Muscle layer of duodenum (tissue), 2 donors: ENCODE results near the gene HOXA10.

Source experiments
- H3K27ac ChIP-seq: one replicate; pipeline ENCODE4 v1.7.0; 2013; ENCODE audit warnings: mild to moderate bottlenecking, low read length
- H3K27me3 ChIP-seq: one replicate; pipeline ENCODE4 v1.7.0; 2013; ENCODE audit warnings: low read depth, mild to moderate bottlenecking, control low read depth, low read length
- H3K36me3 ChIP-seq, 2 donors: one replicate each; pipeline ENCODE4 v1.7.0; 2013; ENCODE audit warnings: low read length in 2 of 2, control low read depth in 1 of 2, mild to moderate bottlenecking in 1 of 2; ENCODE audit not compliant: insufficient read depth in 2 of 2, control insufficient read depth in 1 of 2
- H3K4me1 ChIP-seq, 2 donors: one replicate each; pipeline ENCODE4 v1.7.0; 2013; ENCODE audit warnings: low read length in 2 of 2, mild to moderate bottlenecking in 2 of 2, control low read depth in 1 of 2, moderate library complexity in 1 of 2; ENCODE audit not compliant: insufficient read depth in 2 of 2, control insufficient read depth in 1 of 2
- H3K4me3 ChIP-seq, 2 donors: one replicate each; pipeline ENCODE4 v1.7.0; 2013; ENCODE audit warnings: low read length in 2 of 2, low read depth in 1 of 2, mild to moderate bottlenecking in 1 of 2
- H3K9me3 ChIP-seq, 2 donors: one replicate each; pipeline ENCODE4 v1.7.0; 2013; ENCODE audit warnings: low read length in 2 of 2, control low read depth in 1 of 2, mild to moderate bottlenecking in 1 of 2; ENCODE audit not compliant: control insufficient read depth in 1 of 2
- donor health status: healthy.

HOXA10 gene

DNA sequence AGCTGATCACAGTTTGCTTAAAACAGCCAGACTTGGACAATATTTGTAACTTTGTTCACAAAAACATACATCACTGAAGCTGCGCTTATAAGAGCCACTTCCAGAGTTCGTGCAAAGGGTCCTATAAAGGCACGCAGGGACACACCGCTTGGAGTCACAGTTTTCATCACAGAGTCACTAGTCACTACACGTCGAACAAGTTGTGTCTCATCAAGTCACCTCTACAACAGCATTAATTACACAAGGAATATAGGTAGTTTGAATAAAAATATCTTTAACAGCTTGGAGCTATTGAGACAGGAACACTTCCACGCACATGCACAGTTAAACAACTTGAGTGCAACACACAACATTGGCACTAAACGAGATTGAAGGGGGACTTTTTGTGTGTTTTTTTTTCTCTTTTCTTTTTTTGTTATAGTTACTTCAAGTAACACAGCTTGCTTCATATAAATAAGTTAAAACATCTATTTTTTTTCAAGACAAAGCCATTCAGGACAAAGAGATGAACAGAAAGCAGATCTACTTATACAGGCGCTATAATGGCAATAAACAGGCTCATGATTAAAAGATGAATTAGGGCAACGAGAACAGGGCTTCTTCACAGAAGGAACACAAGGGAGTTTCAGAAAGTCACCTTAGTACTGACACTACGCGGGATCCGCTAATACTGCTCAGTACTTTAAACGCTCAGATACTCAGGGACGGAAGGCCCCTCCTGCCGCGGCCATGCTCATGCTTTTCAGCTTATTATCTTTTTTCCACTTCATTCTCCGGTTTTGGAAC is 32.8 kb downstream of the HOXA10 start:
- Histone ChIP-seq H3K27me3 (peaks cover 4% of the 10 kb centered on the region), H3K36me3 (no peaks in the 10 kb centered on the region), H3K9me3 (no peaks in the 10 kb centered on the region), H3K27ac (peak overlapping the region; percentile 97), H3K4me3 (peak overlapping the region; percentile 83 to 91), H3K4me1 (peaks cover 4 to 7% of the 10 kb centered on the region in 2 donors)

DNA sequence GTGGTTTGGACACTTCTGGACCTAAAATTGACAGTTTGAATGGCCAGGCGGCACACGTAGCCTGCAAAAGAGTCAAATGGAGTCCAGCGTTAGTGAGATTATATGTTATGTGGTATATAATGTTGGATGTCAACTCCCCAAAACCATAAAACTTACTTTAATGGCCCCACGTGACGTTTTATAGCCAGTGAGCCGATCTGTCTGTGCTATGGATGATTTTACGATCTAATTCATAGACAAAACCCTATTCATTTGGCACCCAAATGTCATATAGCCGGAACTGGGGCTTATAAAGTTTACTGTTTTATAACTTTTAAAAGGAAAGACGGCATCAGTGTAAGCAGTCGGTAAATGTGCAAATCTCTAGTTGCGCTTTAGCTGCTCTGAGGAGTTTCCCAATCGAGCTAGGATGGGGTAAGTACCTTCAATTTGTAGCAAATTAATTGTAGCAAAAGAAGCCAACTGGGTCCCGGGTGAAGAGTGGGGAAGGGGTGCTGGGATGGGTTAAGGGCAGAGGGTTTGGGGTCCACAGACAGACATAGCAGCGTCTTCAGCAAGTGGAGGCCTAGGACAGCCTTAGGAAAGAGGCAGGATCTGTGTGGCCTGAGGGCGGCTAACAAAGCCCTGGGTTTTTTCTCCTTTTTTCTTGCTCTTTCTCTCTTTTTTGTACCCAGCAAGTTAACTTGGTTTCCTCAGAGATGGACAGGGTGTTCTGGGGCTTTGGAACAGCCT is 33.8 kb downstream of the HOXA10 start:
- Histone ChIP-seq H3K27ac (peak overlapping the region; percentile 97), H3K4me1 (peaks cover 13 to 17% of the 10 kb centered on the region in 2 donors), H3K4me3 (peak overlapping the region; percentile 83 to 91), H3K27me3 (peaks cover 4% of the 10 kb centered on the region), H3K9me3 (no peaks in the 10 kb centered on the region), H3K36me3 (no peaks in the 10 kb centered on the region)

DNA sequence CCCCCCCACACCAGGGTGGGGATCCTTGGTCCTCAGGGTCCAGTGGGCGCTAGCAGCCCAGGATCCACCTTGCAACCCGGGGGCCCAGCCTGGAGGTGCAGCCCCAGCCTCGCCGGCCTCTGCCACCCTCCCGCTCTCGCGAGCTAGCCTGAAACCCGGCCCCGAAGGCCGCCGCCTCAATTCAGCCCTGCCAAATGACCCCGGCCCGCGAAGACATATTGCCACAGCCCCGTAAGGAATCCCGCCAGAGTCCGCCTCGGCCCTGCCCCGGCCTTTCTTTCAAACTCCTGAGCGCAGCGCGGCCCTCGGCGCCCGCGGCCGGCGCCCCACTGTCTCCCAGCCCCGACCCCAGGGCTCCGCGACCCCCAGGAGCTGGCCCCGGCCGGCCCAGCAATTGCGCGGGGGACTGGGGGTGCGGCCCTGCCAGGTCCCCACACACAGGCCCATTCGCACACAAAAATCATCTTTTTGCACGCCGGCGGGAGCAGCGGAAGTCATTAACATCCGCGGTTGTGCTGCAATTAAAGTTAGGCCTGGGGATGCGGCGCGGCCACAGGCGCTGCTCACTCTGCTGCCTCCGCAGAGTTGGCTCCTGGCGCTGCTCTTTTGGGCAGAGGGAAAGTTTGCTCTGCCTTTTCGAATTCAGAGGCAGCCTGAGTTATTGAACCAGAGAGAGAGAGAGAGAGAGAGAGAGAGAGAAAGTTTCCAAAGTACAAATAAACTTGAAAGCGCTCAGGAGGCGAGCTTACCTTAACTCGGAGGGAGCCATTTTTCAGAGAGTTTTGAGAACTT is 34.6 kb downstream of the HOXA10 start:
- H3K27ac ChIP-seq: peak overlapping the region; percentile 97
- no peaks in the 10 kb centered on the region for H3K9me3 ChIP-seq
- peaks cover 2% of the 10 kb centered on the region for H3K27me3 ChIP-seq
- peak overlapping the region; percentile 83 to 91 for H3K4me3 ChIP-seq
- H3K36me3 ChIP-seq: no peaks in the 10 kb centered on the region
- peaks cover 21 to 24% of the 10 kb centered on the region in 2 donors for H3K4me1 ChIP-seq

DNA sequence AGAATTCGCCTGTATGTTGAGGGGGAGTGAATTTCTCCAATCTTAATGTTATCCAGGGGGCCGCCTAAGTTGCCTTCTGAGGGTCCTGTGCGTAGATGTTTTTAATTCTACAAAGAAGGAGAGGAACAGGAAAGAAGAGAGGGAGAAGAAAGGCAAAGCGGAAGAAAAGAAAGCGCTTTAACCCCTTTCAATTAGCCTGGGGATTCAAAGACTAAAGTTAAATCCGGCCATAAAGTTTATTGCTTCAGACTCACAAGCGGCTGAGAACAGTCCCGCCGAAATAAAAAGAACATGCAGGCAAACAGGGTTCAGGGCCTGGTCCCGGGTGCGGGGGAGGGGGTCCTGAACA is 35.2 kb downstream of the HOXA10 start:
- Histone ChIP-seq H3K27ac (peak overlapping the region; percentile 97), H3K4me1 (peaks cover 26 to 27% of the 10 kb centered on the region in 2 donors), H3K4me3 (peak overlapping the region; percentile 83 to 91), H3K27me3 (no peaks in the 10 kb centered on the region), H3K9me3 (no peaks in the 10 kb centered on the region), H3K36me3 (no peaks in the 10 kb centered on the region)

DNA sequence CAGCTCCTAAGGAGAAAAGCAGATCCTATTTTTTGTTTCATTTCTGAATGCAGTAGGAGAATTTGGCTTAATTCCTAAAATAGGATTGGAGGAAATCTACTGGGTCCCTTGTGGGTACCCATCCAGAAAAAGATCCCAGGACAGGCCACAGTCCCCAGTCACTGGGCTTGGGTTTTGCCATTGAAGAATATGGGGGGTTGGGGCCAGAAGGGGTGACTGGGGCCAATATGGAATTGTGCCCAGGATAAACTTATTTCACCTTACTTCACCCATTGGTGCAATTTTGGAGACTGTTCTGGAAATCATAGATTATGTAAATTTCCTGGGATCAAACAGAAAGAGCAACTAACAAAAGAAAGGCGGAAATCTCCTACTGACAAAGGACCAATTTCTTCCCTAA is 35.6 kb downstream of the HOXA10 start:
- peaks cover 29 to 32% of the 10 kb centered on the region in 2 donors for H3K4me1 ChIP-seq
- no peaks in the 10 kb centered on the region for H3K27me3 ChIP-seq
- H3K4me3 ChIP-seq: peak overlapping the region; percentile 83 to 91
- no peaks in the 10 kb centered on the region for H3K9me3 ChIP-seq
- peak overlapping the region; percentile 97 for H3K27ac ChIP-seq
- no peaks in the 10 kb centered on the region for H3K36me3 ChIP-seq

DNA sequence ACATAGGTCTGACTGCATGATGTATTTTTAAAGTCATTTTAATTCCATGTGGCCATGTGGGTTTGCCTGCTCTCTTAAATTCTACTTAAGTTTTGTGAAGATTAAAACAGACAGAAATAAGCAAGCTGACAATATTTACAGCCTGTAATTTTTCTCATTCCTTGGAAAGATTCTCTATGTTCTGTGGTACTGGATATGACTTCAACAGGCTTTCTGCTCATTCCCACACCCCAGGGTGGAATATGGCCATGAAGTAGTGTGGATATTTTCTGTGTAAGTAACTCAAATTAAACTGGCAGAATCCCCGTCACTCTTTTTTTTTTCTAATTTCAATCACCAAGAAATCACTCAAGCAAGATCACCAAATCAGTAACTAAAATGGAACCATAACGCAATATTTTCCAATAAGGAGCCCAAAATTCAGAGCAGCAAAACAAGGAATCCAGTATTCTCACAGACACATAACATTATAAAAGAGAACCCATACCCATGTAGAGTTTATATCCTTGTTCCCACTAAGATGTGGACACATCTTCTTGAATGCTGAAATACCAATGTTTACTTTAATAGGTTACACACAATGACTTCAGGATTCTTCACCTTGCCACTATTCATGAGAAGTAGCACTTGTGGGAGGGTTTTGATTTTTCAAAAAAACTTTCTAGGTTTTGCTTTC is 36.3 kb downstream of the HOXA10 start:
- Histone ChIP-seq H3K36me3 (no peaks in the 10 kb centered on the region), H3K4me1 (peaks cover 32 to 36% of the 10 kb centered on the region in 2 donors), H3K27me3 (no peaks in the 10 kb centered on the region), H3K4me3 (peak overlapping the region; percentile 83 to 91), H3K27ac (peak overlapping the region; percentile 97), H3K9me3 (no peaks in the 10 kb centered on the region)

DNA sequence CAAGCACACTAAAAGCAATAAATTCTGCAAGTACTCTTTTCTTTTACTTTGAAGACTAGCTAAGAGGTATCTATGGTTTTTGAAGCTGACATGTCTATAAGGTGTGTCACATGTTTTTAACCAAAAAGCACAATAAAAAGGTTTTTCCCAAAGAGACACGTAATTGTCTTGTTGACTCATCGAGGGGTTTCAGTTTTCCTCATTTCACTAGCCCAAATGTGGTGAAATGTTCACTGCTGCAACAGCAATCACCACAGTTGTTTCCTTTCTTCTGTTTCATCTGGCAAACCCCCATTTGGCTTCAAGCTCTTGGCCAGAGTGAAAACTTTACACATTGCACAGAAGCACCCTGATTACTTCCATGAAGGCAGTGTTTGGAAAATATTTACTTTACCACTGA is 39.7 kb downstream of the HOXA10 start:
- H3K4me1 ChIP-seq: peaks cover 29 to 39% of the 10 kb centered on the region in 2 donors
- H3K36me3 ChIP-seq: no peaks in the 10 kb centered on the region
- no peaks in the 10 kb centered on the region for H3K9me3 ChIP-seq
- peak overlapping the region; percentile 61 for H3K27ac ChIP-seq
- H3K27me3 ChIP-seq: no peaks in the 10 kb centered on the region
- H3K4me3 ChIP-seq: no peak overlapping the region

DNA sequence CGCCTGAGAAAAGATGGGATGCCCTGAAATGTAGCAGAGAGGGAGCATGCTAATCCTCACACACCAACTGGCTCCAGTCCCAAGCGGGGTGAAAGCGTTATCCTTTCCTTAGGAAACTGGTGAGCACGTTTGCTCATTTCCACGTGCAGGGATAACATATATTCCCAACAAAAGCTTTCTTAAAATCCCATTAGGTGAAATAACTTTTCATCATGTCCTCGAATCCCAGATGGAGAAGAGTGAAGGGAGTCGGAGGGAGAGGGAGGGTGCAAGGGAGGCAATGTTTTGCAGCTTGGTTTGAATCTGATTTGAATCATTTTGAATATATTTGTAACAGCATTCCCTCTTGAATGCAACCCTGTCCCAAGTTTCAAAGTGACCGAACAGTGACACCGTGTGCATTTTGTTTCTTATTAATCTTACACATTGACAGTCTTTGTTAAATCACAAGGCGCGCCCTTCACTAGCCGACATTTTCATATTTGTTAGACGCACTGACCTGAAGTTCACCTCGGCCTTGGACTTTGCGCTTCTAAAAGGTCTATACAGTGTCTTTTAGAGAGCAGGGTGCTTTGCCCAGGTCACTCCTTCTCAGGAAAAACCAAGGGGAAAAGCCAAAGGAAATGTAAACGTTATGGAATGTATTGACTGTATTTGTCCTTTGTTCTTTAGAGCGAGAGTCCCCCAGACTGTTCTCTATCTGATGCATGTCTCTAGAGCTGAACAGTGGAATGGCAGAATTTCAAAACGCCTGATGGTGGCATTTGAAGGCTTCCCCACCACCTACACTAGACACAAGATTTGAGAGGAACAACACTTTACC is 40.5 kb downstream of the HOXA10 start:
- Histone ChIP-seq H3K36me3 (no peaks in the 10 kb centered on the region), H3K9me3 (no peaks in the 10 kb centered on the region), H3K27ac (peak overlapping the region; percentile 61), H3K4me3 (no peak overlapping the region), H3K27me3 (no peaks in the 10 kb centered on the region), H3K4me1 (peaks cover 29 to 43% of the 10 kb centered on the region in 2 donors)

DNA sequence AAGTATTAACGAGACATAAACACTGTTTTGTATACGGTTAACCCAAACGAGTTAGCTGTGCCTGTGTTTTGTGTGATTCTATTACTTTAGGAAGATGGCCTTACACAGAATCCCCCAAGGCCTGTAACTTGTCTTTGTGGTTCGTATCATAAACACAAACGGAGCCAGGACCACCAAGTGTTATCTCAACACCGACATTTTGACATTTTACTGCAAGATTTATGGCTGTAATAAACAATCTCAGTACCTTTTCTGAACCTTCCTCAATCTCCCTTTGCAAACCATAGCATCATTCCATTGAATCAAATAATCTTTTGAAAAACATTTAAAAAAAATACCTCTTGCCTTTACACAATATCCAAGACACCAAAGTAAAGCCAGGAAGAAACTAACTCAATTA is 41.1 kb downstream of the HOXA10 start:
- H3K27me3 ChIP-seq: no peaks in the 10 kb centered on the region

DNA sequence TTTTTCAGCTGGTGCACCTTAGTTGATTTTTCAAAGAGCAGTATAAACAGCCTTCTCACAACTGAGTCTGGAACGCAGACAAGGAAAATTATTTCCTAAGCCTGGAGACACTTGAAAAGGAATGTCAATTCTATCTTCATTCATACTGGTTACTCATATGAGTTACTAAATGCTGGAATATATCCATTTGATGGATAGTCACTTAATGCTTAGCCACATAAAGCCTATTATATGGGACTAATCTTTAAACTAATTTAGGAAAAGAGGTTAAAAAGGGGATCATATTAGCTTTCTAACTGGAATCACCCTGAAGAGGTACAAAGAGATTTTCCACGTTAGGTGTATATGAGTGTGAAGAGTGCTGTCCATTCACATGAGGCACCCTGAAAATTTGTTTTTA is 41.9 kb downstream of the HOXA10 start:
- Histone ChIP-seq H3K4me3 (no peak overlapping the region), H3K27ac (no peak overlapping the region), H3K9me3 (no peaks in the 10 kb centered on the region), H3K4me1 (peaks cover 30 to 52% of the 10 kb centered on the region in 2 donors), H3K27me3 (no peaks in the 10 kb centered on the region), H3K36me3 (no peaks in the 10 kb centered on the region)

More for the DNA sequence above, 41.1 kb downstream of the HOXA10 start:
- Histone ChIP-seq H3K4me3 (no peak overlapping the region), H3K9me3 (no peaks in the 10 kb centered on the region), H3K27ac (peak overlapping the region; percentile 61), H3K4me1 (peaks cover 29 to 45% of the 10 kb centered on the region in 2 donors), H3K36me3 (no peaks in the 10 kb centered on the region)
